Tibial artery (tissue), 4 donors: ENCODE measurements around the gene TRH.
"Not testable (repeated sequence)": the region's sequence is repeated elsewhere in the genome, so short reads cannot be mapped to it uniquely, and the experiment has no call there.

Experiments used
- DNase-seq, 2 donors: peaks; one replicate each; pipeline ENCODE4 v3.0.0-alpha.2; 2019
- H3K27ac ChIP-seq, 2 donors: fragments of 200-600 bp; sonication (generic) in 1 of 2; 1 replicate in 1 of 2; 2 replicates in 1 of 2; pipeline ENCODE4 v1.5.1; 2018 to 2019; ENCODE audit warnings: mild to moderate bottlenecking in 1 of 2
- H3K27me3 ChIP-seq, 2 donors: fragments of 200-600 bp; sonication (generic) in 1 of 2; one replicate each; pipeline versions ENCODE4 v1.5.1 to v1.6.0; 2016 to 2019
- H3K36me3 ChIP-seq, 3 donors: fragments of 200-600 bp; sonication (generic) in 2 of 3; one replicate each; pipeline ENCODE4 v1.5.1; 2016 to 2019; ENCODE audit warnings: mild to moderate bottlenecking in 2 of 3
- H3K4me1 ChIP-seq, 4 donors: fragments of 200-600 bp; sonication (generic) in 2 of 4; 1 replicate in 3 of 4; 2 replicates in 1 of 4; pipeline ENCODE4 v1.5.1; 2016 to 2019
- H3K4me3 ChIP-seq, 2 donors: fragments of 200-600 bp; sonication (generic) in 1 of 2; 1 replicate in 1 of 2; 2 replicates in 1 of 2; pipeline ENCODE4 v1.5.1; 2018 to 2019; ENCODE audit warnings: mild to moderate bottlenecking in 2 of 2
- H3K9me3 ChIP-seq, 3 donors: fragments of 200-600 bp; sonication (generic) in 1 of 3; one replicate each; pipeline ENCODE4 v1.5.1; 2016 to 2019
- CTCF ChIP-seq, 2 experiments: fragments of 200-600 bp in 1 of 2; fragments of 450-650 bp in 1 of 2; IDR thresholded peaks; one replicate each; pipeline ENCODE4 v1.5.1; 2017 to 2019; ENCODE audit warnings: antibody characterized with exemption in 2 of 2, mild to moderate bottlenecking in 1 of 2, moderate library complexity in 1 of 2
- intact Hi-C: fragments of 100-400 bp; cut with DNase I; formaldehyde crosslinking; loops from one replicate; pipeline ENCODE4 v1.15.0; 2023; ENCODE audit warnings: low total_unique reads

TRH gene

DNA sequence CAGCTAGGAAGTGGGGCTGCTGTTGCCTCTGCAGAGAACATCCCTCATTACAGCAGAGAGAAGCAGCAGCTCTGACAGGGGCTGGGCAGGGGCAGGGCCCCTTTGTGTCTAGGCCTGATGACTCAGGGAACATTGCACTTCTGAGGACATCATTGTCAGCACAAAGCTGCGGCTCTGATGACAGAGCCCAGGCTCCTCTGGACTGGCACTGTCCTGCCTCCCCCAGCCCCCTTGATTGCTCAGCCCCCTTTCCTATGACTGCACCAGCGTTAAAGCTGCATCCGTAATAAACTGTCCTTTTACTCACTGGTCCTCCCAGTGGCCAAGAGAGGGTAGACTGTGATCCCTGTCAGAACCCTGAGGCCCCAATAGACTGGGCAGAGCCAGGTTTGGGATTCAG lies 18.3 kb downstream of the TRH start:
- Histone ChIP-seq H3K4me3 (no peak overlapping the region), H3K36me3 (no peaks in the 10 kb centered on the region), H3K9me3 (no peaks in the 10 kb centered on the region), H3K27me3 (peaks cover 0 to 23% of the 10 kb centered on the region in 2 donors), H3K27ac (no peak overlapping the region), H3K4me1 (no peaks in the 10 kb centered on the region)
- intact Hi-C loops = no loop called here
- no peak for DNase-seq
- TF ChIP-seq CTCF (IDR thresholded peaks at IDR 0.05) = no peak

GRCh38 chr3:129994883-129995559 lies 20.5 kb downstream of the TRH start:
- Histone ChIP-seq H3K9me3 (no peaks in the 10 kb centered on the region), H3K27me3 (peaks cover 0 to 25% of the 10 kb centered on the region in 2 donors), H3K36me3 (no peaks in the 10 kb centered on the region), H3K4me1 (no peaks in the 10 kb centered on the region), H3K4me3 (no peak overlapping the region), H3K27ac (no peak overlapping the region)
- DNase-seq = no peak
- TF ChIP-seq CTCF (IDR thresholded peaks at IDR 0.05) = no peak
- intact Hi-C loops = no loop called here

DNA sequence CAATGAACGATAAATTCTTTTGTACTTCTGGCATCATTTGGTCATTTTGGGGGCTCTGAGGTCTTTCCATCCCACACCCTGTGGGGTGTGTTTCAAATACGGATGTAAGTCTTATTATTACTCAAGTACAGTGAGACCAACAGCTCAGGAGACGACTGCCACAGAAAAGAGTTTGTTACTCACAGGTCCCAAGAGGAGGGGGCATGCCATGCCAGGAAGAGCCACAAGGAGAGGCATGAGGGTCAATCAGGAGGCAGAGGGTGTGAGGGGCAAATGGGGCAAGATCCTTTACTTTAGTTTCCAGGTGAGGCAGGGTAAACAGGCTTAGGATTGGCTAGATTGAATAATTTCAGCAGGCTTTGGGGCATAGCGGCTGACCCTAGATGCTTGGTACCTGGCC lies 21.6 kb downstream of the TRH start:
- H3K27me3 ChIP-seq = peaks cover 0 to 25% of the 10 kb centered on the region in 2 donors
- H3K27ac ChIP-seq = no peak overlapping the region
- H3K4me3 ChIP-seq = no peak overlapping the region
- H3K9me3 ChIP-seq = no peaks in the 10 kb centered on the region
- no peaks in the 10 kb centered on the region for H3K36me3 ChIP-seq
- no peak for TF ChIP-seq CTCF (IDR thresholded peaks at IDR 0.05)
- H3K4me1 ChIP-seq = no peaks in the 10 kb centered on the region
- intact Hi-C loops = no loop called here
- DNase-seq = no peak

DNA sequence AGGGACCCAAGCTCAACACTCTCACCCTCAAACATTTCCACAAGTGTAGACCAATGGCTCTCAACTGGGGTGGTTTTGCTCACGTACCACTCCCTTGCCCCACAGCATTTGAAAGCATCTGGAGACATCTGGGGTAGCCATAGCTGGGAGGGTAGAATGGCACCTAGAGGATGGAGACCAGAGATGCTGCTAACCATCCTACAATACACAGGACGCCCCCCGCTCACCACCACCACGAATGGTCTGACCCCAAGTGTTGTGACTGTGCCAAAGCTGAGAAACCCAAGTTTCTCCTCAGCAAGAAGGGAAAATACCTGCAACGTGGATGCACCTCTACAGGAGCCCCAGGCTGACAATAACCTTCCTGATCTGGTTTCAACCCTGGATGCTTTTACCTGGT lies 24.7 kb downstream of the TRH start:
- DNase-seq, H3K27ac ChIP-seq, H3K9me3 ChIP-seq, intact Hi-C loops, H3K36me3 ChIP-seq, H3K4me1 ChIP-seq, H3K4me3 ChIP-seq: not testable (repeated sequence)
- H3K27me3 ChIP-seq = peaks cover 0 to 20% of the 10 kb centered on the region in 2 donors

DNA sequence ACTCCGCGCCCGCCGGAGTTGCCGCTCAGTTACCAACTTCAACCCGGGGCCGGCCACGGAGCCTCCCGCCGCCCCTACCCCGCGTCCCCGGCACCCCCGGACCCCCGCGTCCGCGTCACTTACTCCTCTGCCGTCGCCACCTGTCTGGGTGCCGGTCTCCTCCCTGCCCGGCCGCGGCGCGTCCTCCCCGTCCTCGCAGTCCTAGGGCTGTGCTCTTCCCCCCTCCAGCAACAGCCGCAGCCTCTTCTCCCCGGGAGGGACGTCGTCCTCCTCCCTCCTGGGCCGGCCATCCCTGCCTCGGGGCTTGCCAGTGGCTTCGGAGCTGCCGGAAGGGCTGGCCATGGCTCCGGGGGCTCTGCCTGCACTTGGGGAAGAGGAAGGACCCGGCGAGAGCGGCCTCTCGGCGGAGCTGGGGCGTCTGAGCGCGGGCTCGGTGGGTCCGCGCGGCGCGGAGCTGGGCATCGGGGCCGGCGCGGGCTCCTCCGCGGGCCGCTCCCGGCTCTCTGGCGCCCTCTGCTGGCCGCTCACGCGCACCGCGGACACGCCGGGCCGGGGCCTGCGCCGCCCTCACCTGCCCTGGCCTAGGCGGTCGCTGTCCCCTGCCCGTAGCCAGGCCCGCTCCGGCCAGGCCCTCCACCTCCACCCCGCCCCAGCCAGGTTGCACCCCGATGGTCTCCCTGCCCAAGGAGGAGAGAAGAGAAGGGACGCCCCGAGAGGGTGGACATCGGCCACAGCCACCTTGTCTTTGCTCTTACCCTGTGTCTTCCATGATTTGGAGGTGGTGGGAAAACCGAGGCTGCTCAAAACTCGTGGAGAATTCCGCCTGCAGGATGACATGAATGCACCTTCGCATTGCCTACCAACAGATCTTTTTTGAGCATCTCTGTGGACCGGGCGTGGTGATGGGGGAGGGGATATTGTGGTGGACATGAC lies 28.4 kb downstream of the TRH start:
- intact Hi-C loops, H3K27ac ChIP-seq, H3K4me1 ChIP-seq, H3K36me3 ChIP-seq, H3K9me3 ChIP-seq: not testable (repeated sequence)
- Histone ChIP-seq H3K4me3 (peak overlapping the region; percentile 43 to 56), H3K27me3 (peaks cover 0 to 31% of the 10 kb centered on the region in 2 donors)
- peak; percentile 54 to 93 for TF ChIP-seq CTCF (IDR thresholded peaks at IDR 0.05)
- DNase-seq = peak in 1 of 2 donors; percentile 67

DNA sequence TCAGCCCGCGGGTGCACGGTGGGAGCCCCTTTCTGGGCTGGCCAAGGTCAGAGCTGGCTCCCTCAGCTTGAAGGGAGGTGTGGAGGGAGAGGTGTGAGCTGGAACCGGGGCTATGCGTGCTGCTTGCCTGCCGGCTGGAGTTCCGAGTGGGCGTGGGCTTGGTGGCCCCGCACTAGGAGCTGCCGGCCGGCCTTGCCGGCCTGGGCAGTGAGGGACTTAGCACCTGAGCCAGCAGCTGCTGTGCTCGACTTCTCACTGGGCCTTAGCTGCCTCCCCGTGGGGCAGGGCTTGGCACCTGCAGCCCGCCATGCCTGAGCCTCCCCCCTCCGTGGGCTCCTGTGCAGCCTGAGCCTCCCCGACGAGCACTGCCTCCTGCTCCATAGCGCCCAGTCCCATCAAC lies 36.0 kb downstream of the TRH start:
- H3K9me3 ChIP-seq = no peaks in the 10 kb centered on the region
- no peaks in the 10 kb centered on the region for H3K4me1 ChIP-seq
- no peaks in the 10 kb centered on the region for H3K36me3 ChIP-seq
- TF ChIP-seq CTCF (IDR thresholded peaks at IDR 0.05) = no peak
- DNase-seq = no peak
- peaks cover 0 to 20% of the 10 kb centered on the region in 2 donors for H3K27me3 ChIP-seq
- intact Hi-C loops = no loop called here
- no peak overlapping the region for H3K4me3 ChIP-seq
- H3K27ac ChIP-seq = no peak overlapping the region

DNA sequence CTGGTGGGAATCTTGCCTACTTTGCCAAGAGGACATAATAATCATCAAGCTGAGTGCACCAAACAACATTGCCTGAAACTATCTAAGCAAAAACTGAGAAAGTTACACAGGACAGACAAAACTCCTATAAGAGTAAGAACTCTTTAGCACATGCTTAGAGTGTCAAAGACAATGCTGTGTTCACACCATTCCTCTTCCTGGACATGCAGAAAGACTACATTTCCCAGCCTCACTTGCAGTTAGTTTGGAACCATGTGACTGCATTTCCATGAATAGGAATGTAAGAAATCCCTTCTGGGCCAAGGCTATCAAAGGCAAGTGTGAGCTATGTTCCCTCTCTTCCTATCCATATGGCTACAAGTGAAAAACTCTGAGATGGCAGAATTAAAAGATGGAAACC lies 37.6 kb downstream of the TRH start:
- intact Hi-C loops, H3K27ac ChIP-seq, H3K4me1 ChIP-seq, H3K4me3 ChIP-seq, DNase-seq, H3K9me3 ChIP-seq, H3K36me3 ChIP-seq: not testable (repeated sequence)
- peaks cover 0 to 12% of the 10 kb centered on the region in 2 donors for H3K27me3 ChIP-seq

- H3K4me3 ChIP-seq, H3K9me3 ChIP-seq, H3K27me3 ChIP-seq, H3K4me1 ChIP-seq, H3K36me3 ChIP-seq, H3K27ac ChIP-seq, DNase-seq, intact Hi-C loops: not testable (repeated sequence)
Measured at GRCh38 chr3:130013246-130013645, 38.7 kb downstream of the TRH start.
